Skin epidermis (tissue), 12 donors: ENCODE measurements around the gene ANKRD28.
"Not testable (repeated sequence)": the region's sequence is repeated elsewhere in the genome, so short reads cannot be mapped to it uniquely, and the experiment has no call there.

Experiments
- H3K27ac ChIP-seq, 21 experiments: fragments of 200-600 bp; sonication (generic) in 11 of 21; one replicate each; pipeline ENCODE4 v1.5.0; 2020; ENCODE audit warnings: mild to moderate bottlenecking in 3 of 21, inconsistent platforms in 2 of 21, moderate library complexity in 2 of 21
- H3K4me3 ChIP-seq, 7 experiments: fragments of 200-600 bp; sonication (generic) in 2 of 7; one replicate each; pipeline ENCODE4 v1.5.0; 2020; ENCODE audit warnings: inconsistent platforms in 2 of 7, mild to moderate bottlenecking in 2 of 7, moderate library complexity in 1 of 7

The ANKRD28 gene

GRCh38 chr3:15779111-15779510 is 18.7 kb downstream of the ANKRD28 start:
- Histone ChIP-seq H3K27ac (no peak overlapping the region), H3K4me3 (no peak overlapping the region)

DNA sequence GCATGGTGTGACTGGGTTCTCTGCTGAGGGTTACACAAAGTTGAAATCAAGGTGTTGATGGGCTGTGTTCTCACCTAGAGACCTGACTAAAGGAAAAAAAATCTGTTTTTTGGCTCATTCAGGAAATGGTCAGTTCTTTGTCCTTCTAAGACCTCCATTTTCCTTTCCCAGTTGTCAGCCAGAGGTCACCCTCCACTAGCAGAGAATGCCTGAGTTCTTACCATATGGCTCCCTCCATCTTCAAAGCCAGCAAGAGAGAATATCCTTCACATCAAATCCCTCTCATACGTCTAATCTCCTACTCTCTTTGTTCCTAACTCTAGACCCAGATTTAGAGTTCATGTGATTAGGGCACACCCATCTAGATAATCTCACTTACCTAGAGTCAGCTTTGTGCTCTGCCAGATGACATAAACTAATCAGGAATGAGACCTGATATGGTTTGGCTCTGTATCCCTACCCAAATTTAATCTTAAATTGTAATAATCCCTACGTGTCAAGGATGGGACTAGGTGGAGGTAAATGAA is 19.4 kb downstream of the ANKRD28 start:
- Histone ChIP-seq H3K4me3 (no peak overlapping the region), H3K27ac (no peak overlapping the region)

GRCh38 chr3:15774931-15775560 is 22.7 kb downstream of the ANKRD28 start:
- H3K4me3 ChIP-seq, H3K27ac ChIP-seq: not testable (repeated sequence)

DNA sequence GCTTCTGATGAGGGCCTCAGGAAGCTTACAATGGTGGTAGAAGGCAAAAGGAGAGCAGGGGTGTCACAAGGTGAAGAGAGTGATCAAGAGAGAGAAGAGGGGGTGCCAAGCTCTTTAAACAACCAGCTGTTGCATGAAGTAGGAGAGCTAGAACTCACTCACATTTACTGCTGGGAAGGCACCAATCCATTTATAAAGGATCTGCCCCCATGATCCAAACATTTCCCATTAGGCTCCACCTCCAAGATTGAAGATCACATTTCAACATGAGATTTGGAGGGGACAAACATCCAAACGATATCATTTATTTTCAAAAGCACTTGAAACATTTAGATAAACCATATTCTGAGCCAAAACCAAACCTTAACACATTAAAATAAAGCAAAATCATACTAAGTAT is 26.3 kb downstream of the ANKRD28 start:
- no peak overlapping the region for H3K4me3 ChIP-seq
- peak overlapping the region in 1 of 21 experiments; percentile 2 for H3K27ac ChIP-seq

GRCh38 chr3:15769256-15769915 is 28.4 kb downstream of the ANKRD28 start:
- Histone ChIP-seq H3K4me3 (no peak overlapping the region), H3K27ac (peak overlapping the region in 10 of 21 experiments; percentile 4 to 76 (median 38))

DNA sequence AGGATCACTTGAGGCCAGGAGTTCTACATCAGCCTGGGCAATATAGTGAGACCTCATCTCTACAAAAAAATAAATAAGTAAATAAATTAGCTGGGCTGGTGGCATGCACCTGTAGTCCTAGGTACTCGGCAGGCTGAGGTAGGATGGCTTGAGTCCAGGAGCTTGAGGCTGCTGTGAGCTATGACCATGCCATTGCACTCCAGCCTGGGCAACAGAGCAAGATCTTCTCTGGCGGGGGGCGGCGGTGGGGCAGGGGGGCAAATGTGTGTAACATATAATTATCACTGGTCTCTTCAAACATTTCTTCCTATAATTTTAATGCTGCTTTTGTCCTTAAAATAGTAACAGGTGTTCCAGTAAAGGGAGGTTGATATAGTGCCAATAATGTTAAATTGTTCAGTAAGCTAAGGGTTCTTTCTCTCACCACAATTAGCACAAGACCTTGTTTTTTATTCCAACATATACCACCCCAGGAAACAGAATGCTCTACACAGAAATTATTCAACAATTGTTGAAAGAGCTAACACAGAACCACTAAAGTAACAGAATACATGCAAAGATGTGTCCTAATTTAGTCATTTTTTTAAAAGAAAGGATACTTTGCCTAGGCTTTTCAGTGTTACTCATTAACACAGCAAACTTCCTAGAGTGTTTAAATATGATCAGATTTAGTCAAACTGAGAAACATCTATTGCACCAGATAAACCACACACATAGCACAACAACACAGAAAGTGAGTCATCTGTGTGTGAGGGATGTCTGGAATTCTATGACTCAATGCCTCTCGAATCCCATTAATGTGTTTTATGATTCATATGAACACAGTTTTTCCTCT is 29.1 kb downstream of the ANKRD28 start:
- no peak overlapping the region for H3K4me3 ChIP-seq
- H3K27ac ChIP-seq, result peak overlapping the region in 11 of 21 experiments; percentile 14 to 76 (median 59)

GRCh38 chr3:15766406-15766805 is 31.4 kb downstream of the ANKRD28 start:
- Histone ChIP-seq H3K27ac (no peak overlapping the region), H3K4me3 (no peak overlapping the region)

GRCh38 chr3:15758295-15758694 is 39.5 kb downstream of the ANKRD28 start:
- H3K27ac ChIP-seq, result peak overlapping the region in 1 of 21 experiments; percentile 14
- H3K4me3 ChIP-seq, result no peak overlapping the region

- H3K4me3 ChIP-seq, result no peak overlapping the region
- peak overlapping the region in 1 of 21 experiments; percentile 14 for H3K27ac ChIP-seq
These were observed 40.0 kb downstream of the ANKRD28 start for GRCh38 chr3:15757824-15758223.

DNA sequence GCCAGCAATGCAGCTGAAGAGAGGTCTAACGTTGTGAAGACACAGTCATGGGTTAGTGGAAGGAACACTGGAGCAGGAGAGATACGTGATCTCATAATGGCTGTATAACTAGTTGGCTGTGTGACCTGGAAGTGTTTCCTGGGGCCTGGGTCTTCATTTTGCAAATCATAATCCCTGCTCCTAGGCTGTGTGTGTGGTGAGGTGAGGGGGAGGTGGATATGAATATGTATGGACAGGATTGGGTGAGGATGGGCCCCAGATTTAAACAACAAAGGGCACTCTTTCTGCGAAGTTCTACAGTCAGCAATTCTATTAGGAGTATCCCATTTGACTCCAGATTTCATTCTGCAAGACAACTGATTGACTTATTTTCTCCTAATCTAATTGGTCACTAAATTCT is 41.3 kb downstream of the ANKRD28 start:
- Histone ChIP-seq H3K27ac (peak overlapping the region in 1 of 21 experiments; percentile 24), H3K4me3 (no peak overlapping the region)

DNA sequence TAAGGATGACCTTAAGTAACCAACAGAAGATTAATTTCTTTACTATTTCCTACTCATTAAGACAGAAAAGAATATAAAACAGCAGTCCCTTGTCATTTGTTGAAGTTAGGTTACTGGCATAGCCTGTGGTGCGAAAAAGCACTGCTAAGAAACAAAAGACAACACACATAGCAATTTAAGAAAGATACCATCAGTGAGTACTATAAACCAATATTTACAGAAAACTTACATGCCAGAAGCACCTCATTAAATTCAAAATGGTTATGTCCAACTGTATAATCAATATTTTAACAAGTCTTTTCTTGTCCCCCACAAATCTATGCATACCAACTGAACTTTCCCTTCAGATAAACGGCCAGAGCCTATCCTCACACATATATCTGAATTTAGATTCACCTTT is 42.0 kb downstream of the ANKRD28 start:
- H3K27ac ChIP-seq, result peak overlapping the region in 1 of 21 experiments; percentile 24
- H3K4me3 ChIP-seq, result no peak overlapping the region

GRCh38 chr3:15755181-15755580 is 42.6 kb downstream of the ANKRD28 start:
- H3K4me3 ChIP-seq, result no peak overlapping the region
- H3K27ac ChIP-seq, result peak overlapping the region in 1 of 21 experiments; percentile 8

GRCh38 chr3:15754047-15754446 is 43.7 kb downstream of the ANKRD28 start:
- no peak overlapping the region for H3K27ac ChIP-seq
- H3K4me3 ChIP-seq, result no peak overlapping the region

DNA sequence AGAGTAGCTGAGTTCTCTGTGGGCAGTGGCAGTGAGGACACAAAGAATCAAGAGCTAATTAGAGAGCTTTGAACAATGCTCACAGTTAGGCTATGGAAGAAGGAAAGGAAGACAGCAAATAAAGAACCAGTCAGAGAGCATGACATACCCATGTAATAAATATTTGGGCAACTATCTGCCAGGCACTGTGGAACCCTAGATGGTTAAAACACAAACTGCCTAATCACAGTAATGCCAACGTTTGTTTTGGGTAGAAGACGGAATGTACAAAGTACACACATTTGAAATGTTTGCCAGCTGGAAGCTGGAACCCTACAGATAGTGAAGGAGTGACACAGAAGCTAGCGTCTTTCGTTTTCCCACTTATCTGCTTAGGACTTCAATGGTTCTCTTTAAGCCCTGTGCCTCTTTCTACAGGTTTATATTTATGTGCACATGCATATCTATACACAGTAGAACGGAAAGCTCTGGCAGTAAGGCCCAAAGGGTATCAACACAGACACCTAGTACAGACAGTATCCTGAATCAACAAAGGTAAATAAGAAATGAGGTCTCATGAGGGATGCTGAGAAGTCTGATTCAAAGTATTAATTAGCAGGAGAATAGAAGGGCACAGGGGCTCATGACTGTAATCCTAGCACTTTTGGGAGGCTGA is 44.6 kb downstream of the ANKRD28 start:
- H3K27ac ChIP-seq, result no peak overlapping the region

DNA sequence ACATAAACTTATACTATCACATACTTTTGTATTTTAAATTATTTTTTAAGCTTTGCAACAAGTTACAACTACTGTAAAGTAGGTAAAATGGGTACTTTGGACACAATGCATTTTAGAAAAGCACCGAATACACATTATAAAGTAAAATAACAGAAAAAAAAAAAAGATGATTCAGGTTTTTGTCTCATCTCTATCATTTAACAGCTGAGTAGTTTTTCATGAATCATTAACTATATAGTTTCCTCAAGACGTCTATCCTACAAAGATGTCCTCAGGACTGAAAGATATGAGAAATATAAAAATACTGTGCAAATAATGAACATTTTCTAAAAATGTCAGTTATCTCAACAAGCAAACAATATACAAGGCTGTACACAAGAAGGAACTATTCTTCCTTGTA is 46.9 kb downstream of the ANKRD28 start:
- Histone ChIP-seq H3K4me3 (no peak overlapping the region), H3K27ac (no peak overlapping the region)

More for the DNA sequence above, 44.6 kb downstream of the ANKRD28 start:
- no peak overlapping the region for H3K4me3 ChIP-seq

DNA sequence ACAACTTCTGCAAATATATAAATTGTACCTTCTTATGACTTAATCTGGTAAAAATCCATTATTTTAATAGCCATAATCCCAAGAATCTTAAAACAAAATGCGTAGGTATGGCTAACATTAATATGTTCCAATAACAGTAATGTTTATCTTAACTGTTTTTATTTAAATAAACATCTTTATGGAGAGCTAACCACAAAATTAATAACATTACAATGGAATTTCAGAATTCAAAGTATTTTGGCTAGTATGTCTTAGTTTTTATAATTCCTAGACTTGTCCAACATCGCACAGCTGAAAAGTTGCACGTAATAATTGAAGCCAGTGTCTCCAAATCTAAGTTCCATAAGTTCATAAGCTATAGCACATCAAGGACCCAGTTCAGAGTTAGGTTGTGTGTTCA is 47.6 kb downstream of the ANKRD28 start:
- Histone ChIP-seq H3K27ac (no peak overlapping the region), H3K4me3 (no peak overlapping the region)

GRCh38 chr3:15745896-15746295 is 51.9 kb downstream of the ANKRD28 start:
- not testable (repeated sequence) for H3K4me3 ChIP-seq, H3K27ac ChIP-seq

GRCh38 chr3:15744176-15744575 is 53.6 kb downstream of the ANKRD28 start:
- Histone ChIP-seq H3K27ac (no peak overlapping the region), H3K4me3 (no peak overlapping the region)

DNA sequence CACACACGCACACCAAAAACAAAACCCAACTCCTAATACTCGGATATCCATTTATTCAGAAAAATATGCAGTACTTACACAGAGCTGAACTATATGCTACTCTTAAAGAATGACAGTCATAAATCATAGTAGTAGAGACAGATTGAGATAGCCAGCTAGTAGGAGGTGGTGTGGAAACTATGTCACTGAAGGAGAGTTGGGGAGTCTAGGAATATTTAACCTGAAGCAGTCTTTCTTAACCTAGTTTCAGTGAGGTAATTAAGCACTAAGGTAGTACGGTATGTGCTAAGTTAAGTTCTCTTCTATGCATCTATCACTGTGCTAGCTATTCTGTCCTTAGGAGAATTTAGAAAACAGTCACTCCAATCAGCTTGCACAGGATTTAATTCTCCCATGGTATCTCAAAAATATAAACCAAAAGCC is 54.2 kb downstream of the ANKRD28 start:
- Histone ChIP-seq H3K27ac (no peak overlapping the region), H3K4me3 (no peak overlapping the region)

- not testable (repeated sequence) for H3K27ac ChIP-seq, H3K4me3 ChIP-seq
These were observed 55.5 kb downstream of the ANKRD28 start for GRCh38 chr3:15742236-15742635.
